ENCODE data around the gene RAD51D. TPM values are rescaled to one million over a fixed set of nuclear protein-coding genes. Genes with fewer than 3 reads are reported as not detected.

Gene RAD51D
- polyA plus RNA-seq, 1 donor (not counting 4 experiments of a cell fraction or from before 2014, with no cell fraction given): 4.9 TPM

DNA sequence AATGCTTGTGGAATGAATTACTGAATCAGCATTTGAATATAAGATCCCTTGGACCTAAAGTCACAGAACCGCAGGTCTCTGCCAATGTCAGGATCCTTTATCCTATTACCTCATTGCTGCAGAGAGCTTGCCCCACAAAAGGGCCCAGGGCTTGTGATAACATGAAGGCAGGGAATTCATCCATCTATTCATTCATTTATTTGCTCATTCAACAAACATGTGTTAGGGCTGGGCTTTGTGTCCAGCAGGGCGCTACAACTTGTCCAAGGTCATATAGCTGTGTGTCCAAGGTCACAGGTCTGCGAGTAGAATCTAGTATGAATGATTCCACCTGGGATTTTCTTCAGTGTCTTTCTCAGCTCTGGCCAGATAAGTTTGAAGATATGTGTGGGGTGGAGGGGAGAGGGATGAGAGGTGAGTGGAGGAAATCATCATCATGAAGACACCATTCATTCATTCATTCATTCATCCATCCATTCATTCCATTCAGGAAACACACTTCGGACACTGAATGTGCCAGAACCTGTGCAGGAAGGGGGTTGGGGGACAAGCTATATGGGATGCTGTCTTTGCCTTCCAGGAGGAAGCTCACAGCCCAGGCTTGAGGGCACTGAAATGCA is 26.7 kb upstream of the RAD51D start:
- Histone ChIP-seq H3K4me3 (ENCODE audit: control insufficient read depth in 2 of 3, extremely low read depth in 1 of 3, insufficient read depth in 2 of 3, low read depth in 1 of 3, low read length in 3 of 3) (no peak overlapping the region), H3K9ac (ENCODE audit: control insufficient read depth, extremely low read depth, insufficient read depth, low read length) (no peak overlapping the region), H4K20me1 (ENCODE audit: control insufficient read depth, extremely low read depth, insufficient read depth, low read length) (no peaks in the 10 kb centered on the region), H3K9me3 (ENCODE audit: control insufficient read depth, low read depth, low read length) (no peaks in the 10 kb centered on the region), H3K27me3 (ENCODE audit: control insufficient read depth, extremely low read depth, insufficient read depth, low read length) (peaks cover 5% of the 10 kb centered on the region), H3K79me2 (ENCODE audit: control insufficient read depth, insufficient read depth, low read length) (peaks cover 7% of the 10 kb centered on the region), H3K36me3 (ENCODE audit: control insufficient read depth in 2 of 2, extremely low read depth in 1 of 2, insufficient read depth in 2 of 2, low read length in 2 of 2) (no peaks in the 10 kb centered on the region), H3K4me1 (ENCODE audit: control insufficient read depth, extremely low read depth, insufficient read depth, low read length) (no peaks in the 10 kb centered on the region), H3K9me1 (ENCODE audit: control insufficient read depth, extremely low read depth, insufficient read depth, low read length) (no peaks in the 10 kb centered on the region), H3K4me2 (ENCODE audit: control insufficient read depth, extremely low read depth, insufficient read depth, low read depth, low read length) (no peak overlapping the region), H3K27ac (ENCODE audit: control insufficient read depth, insufficient read depth, low read length) (no peak overlapping the region), H2AFZ (ENCODE audit: control insufficient read depth, low read length) (no peak overlapping the region)
- DNase-seq (ENCODE audit: low read depth, low spot score) (no peak), FAIRE-seq (no peak)
- TF ChIP-seq EZH2 (IDR thresholded peaks at IDR 0.05; ENCODE audit: low read length): no peak
- TF ChIP-seq, protein P1, sequence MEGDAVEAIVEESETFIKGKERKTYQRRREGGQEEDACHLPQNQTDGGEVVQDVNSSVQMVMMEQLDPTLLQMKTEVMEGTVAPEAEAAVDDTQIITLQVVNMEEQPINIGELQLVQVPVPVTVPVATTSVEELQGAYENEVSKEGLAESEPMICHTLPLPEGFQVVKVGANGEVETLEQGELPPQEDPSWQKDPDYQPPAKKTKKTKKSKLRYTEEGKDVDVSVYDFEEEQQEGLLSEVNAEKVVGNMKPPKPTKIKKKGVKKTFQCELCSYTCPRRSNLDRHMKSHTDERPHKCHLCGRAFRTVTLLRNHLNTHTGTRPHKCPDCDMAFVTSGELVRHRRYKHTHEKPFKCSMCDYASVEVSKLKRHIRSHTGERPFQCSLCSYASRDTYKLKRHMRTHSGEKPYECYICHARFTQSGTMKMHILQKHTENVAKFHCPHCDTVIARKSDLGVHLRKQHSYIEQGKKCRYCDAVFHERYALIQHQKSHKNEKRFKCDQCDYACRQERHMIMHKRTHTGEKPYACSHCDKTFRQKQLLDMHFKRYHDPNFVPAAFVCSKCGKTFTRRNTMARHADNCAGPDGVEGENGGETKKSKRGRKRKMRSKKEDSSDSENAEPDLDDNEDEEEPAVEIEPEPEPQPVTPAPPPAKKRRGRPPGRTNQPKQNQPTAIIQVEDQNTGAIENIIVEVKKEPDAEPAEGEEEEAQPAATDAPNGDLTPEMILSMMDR (optimal IDR thresholded peaks at IDR 0.05 in 1 of 3, IDR thresholded peaks at IDR 0.05 in 1 of 3, conservative IDR thresholded peaks at IDR 0.05 in 1 of 3; ENCODE audit: extremely low read depth in 1 of 3, insufficient read depth in 2 of 3, low read length in 3 of 3): no peak
- dilution Hi-C loops (cut with MboI; ENCODE audit: extremely low pct_ligation_motif_present, low sequenced_read_pairs): no loop called here

GRCh38 chr17:35144840-35145239 is 25.2 kb upstream of the RAD51D start:
- peaks cover 4% of the 10 kb centered on the region for H3K4me1 ChIP-seq (ENCODE audit: control insufficient read depth, extremely low read depth, insufficient read depth, low read length)

More at GRCh38 chr17:35144840-35145239, 25.2 kb upstream of the RAD51D start:
- Histone ChIP-seq H3K27me3 (ENCODE audit: control insufficient read depth, extremely low read depth, insufficient read depth, low read length) (peaks cover 5% of the 10 kb centered on the region), H3K79me2 (ENCODE audit: control insufficient read depth, insufficient read depth, low read length) (peaks cover 20% of the 10 kb centered on the region), H3K9me3 (ENCODE audit: control insufficient read depth, low read depth, low read length) (no peaks in the 10 kb centered on the region), H2AFZ (ENCODE audit: control insufficient read depth, low read length) (no peak overlapping the region), H3K4me3 (ENCODE audit: control insufficient read depth in 2 of 3, extremely low read depth in 1 of 3, insufficient read depth in 2 of 3, low read depth in 1 of 3, low read length in 3 of 3) (no peak overlapping the region), H3K9ac (ENCODE audit: control insufficient read depth, extremely low read depth, insufficient read depth, low read length) (no peak overlapping the region), H3K27ac (ENCODE audit: control insufficient read depth, insufficient read depth, low read length) (no peak overlapping the region), H4K20me1 (ENCODE audit: control insufficient read depth, extremely low read depth, insufficient read depth, low read length) (no peaks in the 10 kb centered on the region), H3K36me3 (ENCODE audit: control insufficient read depth in 2 of 2, extremely low read depth in 1 of 2, insufficient read depth in 2 of 2, low read length in 2 of 2) (peaks cover 1% of the 10 kb centered on the region in 2 experiments), H3K9me1 (ENCODE audit: control insufficient read depth, extremely low read depth, insufficient read depth, low read length) (no peaks in the 10 kb centered on the region), H3K4me2 (ENCODE audit: control insufficient read depth, extremely low read depth, insufficient read depth, low read depth, low read length) (no peak overlapping the region)
- FAIRE-seq (no peak), DNase-seq (ENCODE audit: low read depth, low spot score) (no peak)
- dilution Hi-C loops (cut with MboI; ENCODE audit: extremely low pct_ligation_motif_present, low sequenced_read_pairs): no loop called here
- TF ChIP-seq, protein P1 (optimal IDR thresholded peaks at IDR 0.05 in 1 of 3, IDR thresholded peaks at IDR 0.05 in 1 of 3, conservative IDR thresholded peaks at IDR 0.05 in 1 of 3; ENCODE audit: extremely low read depth in 1 of 3, insufficient read depth in 2 of 3, low read length in 3 of 3): no peak
- no peak for TF ChIP-seq EZH2 (IDR thresholded peaks at IDR 0.05; ENCODE audit: low read length)

Measured in keratinocyte (primary cell).